Endothelial cell of umbilical vein (primary cell): ENCODE measurements around the gene NSD2. TPM values are rescaled to one million over a fixed set of nuclear protein-coding genes. Genes with fewer than 3 reads are reported as not detected.

ENCODE experiments used
- BruUV-seq: library from RNA; stranded (reverse); fragments of 400-500 nt; replicated peaks from 2 replicates; lab custom pipeline; 2021; lab: Mats Ljungman, UMichigan
- CTCF ChIA-PET: fragments of 300-600, 350-600 bp; sonication (Branson Sonifier 250); formaldehyde crosslinking; loops from one replicate; lab custom pipeline; 2021; ENCODE audit warnings: antibody characterized with exemption, inconsistent platforms; lab: Charles Lee
- POLR2A ChIA-PET: fragments of 300-600, 350-600 bp; sonication (Branson Sonifier 250); formaldehyde crosslinking; loops from one replicate; lab custom pipeline; 2021; ENCODE audit warnings: antibody characterized with exemption, inconsistent platforms; lab: Charles Lee
- DNase-seq: peaks from one replicate; pipeline ENCODE4 v3.0.0-alpha.2; 2011; ENCODE audit warnings: low read depth, low spot score
- FAIRE-seq: peaks from 2 replicates; lab custom pipeline; 2011; peaks lifted over from hg19 to GRCh38; lab: Jason Lieb, UNC
- H2AFZ ChIP-seq: 2 replicates; pipeline ENCODE4 v1.6.0; 2012; ENCODE audit warnings: low read depth, low read length, control low read depth, inconsistent platforms
- H3K27ac ChIP-seq: 2 replicates; pipeline ENCODE4 v1.5.1; 2011; ENCODE audit warnings: low read depth, mild to moderate bottlenecking, control low read depth, low read length, moderate library complexity; ENCODE audit not compliant: insufficient read depth
- H3K27me3 ChIP-seq, 2 experiments: 2 replicates each; pipeline versions ENCODE4 v1.6.0 to v1.6.1; 2011; ENCODE audit warnings: low read length in 2 of 2, mixed read lengths in 1 of 2; ENCODE audit not compliant: control insufficient read depth in 2 of 2, insufficient read depth in 2 of 2
- H3K36me3 ChIP-seq, 2 experiments: 2 replicates in 1 of 2; 3 replicates in 1 of 2; pipeline ENCODE4 v1.5.1; 2011; ENCODE audit warnings: low read length in 2 of 2, mild to moderate bottlenecking in 1 of 2, moderate library complexity in 1 of 2; ENCODE audit not compliant: control insufficient read depth in 2 of 2, insufficient read depth in 2 of 2; ENCODE audit errors: extremely low read depth in 1 of 2
- H3K4me1 ChIP-seq: 3 replicates; pipeline ENCODE4 v1.5.1; 2011; ENCODE audit warnings: mild to moderate bottlenecking, low read length; ENCODE audit not compliant: control insufficient read depth, insufficient read depth; ENCODE audit errors: extremely low read depth
- H3K4me2 ChIP-seq: 2 replicates; pipeline ENCODE4 v1.6.1; 2011; ENCODE audit warnings: low read length, control low read depth, mixed read lengths; ENCODE audit not compliant: insufficient read depth
- H3K4me3 ChIP-seq, 3 experiments: fragments of 200-600 bp in 1 of 3; sonication (generic), shearing (Covaris generic) in 1 of 3; replicated peaks in 1 of 3; 2 replicates each; pipeline ENCODE4 v1.5.1; 2011 to 2016; ENCODE audit warnings: control low read depth in 3 of 3, low read length in 3 of 3, mild to moderate bottlenecking in 2 of 3, inconsistent platforms in 1 of 3, low read depth in 1 of 3, moderate library complexity in 1 of 3; ENCODE audit not compliant: insufficient read depth in 1 of 3
- H3K79me2 ChIP-seq: 2 replicates; pipeline ENCODE4 v1.6.0; 2012; ENCODE audit warnings: low read length, inconsistent platforms; ENCODE audit not compliant: control insufficient read depth, insufficient read depth
- H3K9ac ChIP-seq: replicated peaks from 2 replicates; pipeline ENCODE3; 2011; ENCODE audit warnings: low read length, control low read depth; ENCODE audit not compliant: insufficient read depth; ENCODE audit errors: extremely low read depth
- H3K9me1 ChIP-seq: replicated peaks from 3 replicates; pipeline ENCODE4 v1.6.0; 2011; ENCODE audit warnings: mild to moderate bottlenecking, low read length; ENCODE audit not compliant: control insufficient read depth, insufficient read depth; ENCODE audit errors: extremely low read depth
- H3K9me3 ChIP-seq: replicated peaks from 2 replicates; pipeline ENCODE4 v1.5.1; 2012; ENCODE audit warnings: low read length, inconsistent platforms; ENCODE audit not compliant: control insufficient read depth, insufficient read depth
- H4K20me1 ChIP-seq: replicated peaks from 2 replicates; pipeline ENCODE3; 2011; ENCODE audit warnings: mild to moderate bottlenecking, low read length; ENCODE audit not compliant: control insufficient read depth, insufficient read depth; ENCODE audit errors: extremely low read depth
- EZH2 ChIP-seq: IDR thresholded peaks from 2 replicates; pipeline ENCODE4 v1.6.1; 2012; ENCODE audit warnings: borderline replicate concordance, low read depth, mild to moderate bottlenecking, moderate library complexity, low read length, inconsistent platforms; ENCODE audit not compliant: severe bottlenecking
- FOS ChIP-seq: IDR thresholded peaks from 2 replicates; pipeline ENCODE4 v1.6.1; 2011; ENCODE audit warnings: mild to moderate bottlenecking, low read length, moderate library complexity, borderline replicate concordance; ENCODE audit not compliant: insufficient read depth
- GATA2 ChIP-seq: IDR thresholded peaks from 2 replicates; pipeline ENCODE4 v1.7.0; 2011; ENCODE audit warnings: low read depth, mild to moderate bottlenecking, moderate library complexity, mixed read lengths, low read length; ENCODE audit not compliant: insufficient read length, insufficient read depth
- MYC ChIP-seq: IDR thresholded peaks from one replicate; pipeline ENCODE4 v1.6.1; 2011; ENCODE audit warnings: mild to moderate bottlenecking, low read depth, low read length
- POLR2AphosphoS5 ChIP-seq: IDR thresholded peaks from 2 replicates; pipeline ENCODE4 v1.6.1; 2012; ENCODE audit warnings: low read depth, mild to moderate bottlenecking, control low read depth, low read length, moderate library complexity; ENCODE audit not compliant: insufficient read depth
- dilution Hi-C: fragments of 300-500 bp; cut with MboI; formaldehyde crosslinking; loops from one replicate; pipeline ENCODE4 v1.15.0; 2019; ENCODE audit warnings: low sequenced_read_pairs; ENCODE audit not compliant: extremely low pct_ligation_motif_present
- intact Hi-C: fragments of 100-400 bp; cut with micrococcal nuclease; formaldehyde crosslinking; loops from one replicate; pipeline ENCODE4 v1.10.0; 2022
- polyA plus RNA-seq, 4 experiments: library from polyadenylated mRNA; depleted of rRNA in 3 of 4; stranded (reverse) in 3 of 4; unstranded in 1 of 4; fragments of >200 nt; gene quantifications; 2 replicates each; pipeline versions ENCODE4 v1.2.1 to v1.2.3, GENCODE V29; 2011 to 2012; ENCODE audit warnings: missing spikeins in 1 of 4
- total RNA-seq: library from RNA; stranded (reverse); gene quantifications from 2 replicates; pipeline ENCODE4 v1.2.3, GENCODE V29; 2021
- TF ChIP-seq, protein P1 (sequence below), 2 donors: IDR thresholded peaks; 1 replicate in 1 of 2; 2 replicates in 1 of 2; pipeline ENCODE4 v1.5.1; 2011; ENCODE audit warnings: low read length in 2 of 2, mild to moderate bottlenecking in 2 of 2, moderate library complexity in 2 of 2, control low read depth in 1 of 2, inconsistent platforms in 1 of 2, low read depth in 1 of 2; ENCODE audit not compliant: insufficient read depth in 1 of 2; ENCODE audit errors: extremely low read depth in 1 of 2

Gene NSD2
- total and polyA plus RNA-seq, 2 donors (not counting 3 experiments of a cell fraction or from before 2014, with no cell fraction given) = 31.3 to 171 TPM

DNA sequence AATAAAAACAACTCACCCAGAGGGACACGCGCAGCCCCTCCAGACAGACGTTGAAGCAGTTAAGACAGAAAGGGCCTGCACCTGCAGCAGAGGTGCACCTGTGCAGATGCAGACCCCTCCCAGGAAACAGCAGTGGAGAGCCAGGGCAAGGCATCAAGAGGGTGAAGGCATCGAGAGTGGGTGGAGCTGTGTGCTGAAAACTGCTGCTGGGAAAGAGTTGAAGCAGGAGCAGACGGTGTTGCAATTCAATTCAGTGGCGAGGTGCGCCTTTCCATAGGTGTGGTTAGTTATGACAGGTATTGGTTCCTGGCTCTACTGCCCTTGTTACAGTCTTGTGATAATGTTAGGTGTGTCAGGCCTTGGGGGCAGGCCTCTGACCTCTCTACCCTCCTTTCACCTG is 31.9 kb upstream of the NSD2 start:
- H3K9me1 ChIP-seq = no peaks in the 10 kb centered on the region
- no peak for TF ChIP-seq FOS
- TF ChIP-seq GATA2 = no peak
- TF ChIP-seq POLR2AphosphoS5 = no peak
- no peak for TF ChIP-seq EZH2
- no peak for TF ChIP-seq MYC
- TF ChIP-seq, protein P1, sequence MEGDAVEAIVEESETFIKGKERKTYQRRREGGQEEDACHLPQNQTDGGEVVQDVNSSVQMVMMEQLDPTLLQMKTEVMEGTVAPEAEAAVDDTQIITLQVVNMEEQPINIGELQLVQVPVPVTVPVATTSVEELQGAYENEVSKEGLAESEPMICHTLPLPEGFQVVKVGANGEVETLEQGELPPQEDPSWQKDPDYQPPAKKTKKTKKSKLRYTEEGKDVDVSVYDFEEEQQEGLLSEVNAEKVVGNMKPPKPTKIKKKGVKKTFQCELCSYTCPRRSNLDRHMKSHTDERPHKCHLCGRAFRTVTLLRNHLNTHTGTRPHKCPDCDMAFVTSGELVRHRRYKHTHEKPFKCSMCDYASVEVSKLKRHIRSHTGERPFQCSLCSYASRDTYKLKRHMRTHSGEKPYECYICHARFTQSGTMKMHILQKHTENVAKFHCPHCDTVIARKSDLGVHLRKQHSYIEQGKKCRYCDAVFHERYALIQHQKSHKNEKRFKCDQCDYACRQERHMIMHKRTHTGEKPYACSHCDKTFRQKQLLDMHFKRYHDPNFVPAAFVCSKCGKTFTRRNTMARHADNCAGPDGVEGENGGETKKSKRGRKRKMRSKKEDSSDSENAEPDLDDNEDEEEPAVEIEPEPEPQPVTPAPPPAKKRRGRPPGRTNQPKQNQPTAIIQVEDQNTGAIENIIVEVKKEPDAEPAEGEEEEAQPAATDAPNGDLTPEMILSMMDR (IDR thresholded peaks at IDR 0.05; ENCODE audit: extremely low read depth in 1 of 2, insufficient read depth in 1 of 2, low read depth in 1 of 2, low read length in 2 of 2) = no peak
- no peak overlapping the region for H3K9ac ChIP-seq
- intact Hi-C loops = no loop called here
- FAIRE-seq = no peak
- H3K4me3 ChIP-seq = no peak overlapping the region
- no peaks in the 10 kb centered on the region for H3K9me3 ChIP-seq
- DNase-seq = no peak
- BruUV-seq = no TSS peak
- no peak overlapping the region for H3K4me2 ChIP-seq
- no peak overlapping the region for H2AFZ ChIP-seq
- dilution Hi-C loops = no loop called here
- H3K4me1 ChIP-seq = no peaks in the 10 kb centered on the region
- no peaks in the 10 kb centered on the region for H4K20me1 ChIP-seq
- peaks cover 29% of the 10 kb centered on the region for H3K79me2 ChIP-seq
- peaks cover 7 to 52% of the 10 kb centered on the region in 2 experiments for H3K36me3 ChIP-seq
- H3K27ac ChIP-seq = no peak overlapping the region
- ChIA-PET CTCF (interaction anchor here (1.7 kb wide), 1 partner anchor 61 kb away, joined by 4 read pairs; no protein-coding TSS in a partner anchor), POLR2A (no interaction called here)
- no peaks in the 10 kb centered on the region for H3K27me3 ChIP-seq
